ENCODE results near the gene ADAMTS13. TPM values are rescaled to one million over a fixed set of nuclear protein-coding genes. Genes with fewer than 3 reads are reported as not detected.

Gene ADAMTS13
- total and polyA plus RNA-seq, 8 donors: 1.5 to 18.9 (median 3.1) TPM

DNA sequence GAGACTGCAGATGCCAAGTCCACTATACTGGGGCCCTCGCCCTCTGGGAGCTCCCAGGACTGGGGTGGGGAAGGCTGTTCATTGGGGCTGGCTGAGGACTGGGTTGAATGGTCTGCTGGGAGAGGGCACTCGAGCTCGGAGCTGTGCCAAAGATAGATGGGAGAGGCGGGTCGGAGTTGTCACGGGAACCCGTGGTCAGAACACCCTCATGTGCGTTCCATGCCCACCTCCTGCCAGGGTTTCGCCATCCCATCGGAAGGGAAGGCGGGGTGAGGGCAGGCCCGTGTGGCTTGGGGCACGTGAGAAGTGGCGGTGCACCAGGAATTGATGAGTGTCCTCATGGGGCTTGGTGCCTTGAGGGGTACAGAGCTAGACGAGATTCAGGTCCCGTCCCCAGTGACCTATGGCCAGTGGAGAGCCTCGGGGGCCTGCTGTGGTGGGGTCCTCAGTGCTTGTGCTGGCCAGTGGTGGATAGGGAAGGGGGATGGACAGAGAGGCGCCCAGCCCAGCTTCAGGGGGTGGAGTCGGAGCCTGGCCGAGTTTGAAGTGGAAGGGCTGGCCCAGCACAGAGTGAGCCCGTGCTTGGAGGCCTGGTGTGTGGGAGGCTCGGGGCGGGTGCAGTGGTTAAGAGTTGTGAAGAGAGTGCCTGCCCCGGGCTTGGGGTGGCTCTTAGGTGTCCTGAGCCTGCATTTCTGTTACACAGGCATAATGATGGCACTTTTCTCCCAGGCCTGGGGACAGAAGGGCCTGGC, 41.9 kb downstream of the ADAMTS13 start:
- intact Hi-C loops (cut with DNase I): no loop called here
- Histone ChIP-seq H3K4me1 (peaks cover 6 to 13% (median 7%) of the 10 kb centered on the region in 3 donors), H3K9me3 (no peaks in the 10 kb centered on the region), H3K27ac (no peak overlapping the region), H3K36me3 (peaks cover 0 to 7% (median 0%) of the 10 kb centered on the region in 3 donors), H3K27me3 (no peaks in the 10 kb centered on the region), H3K4me3 (no peak overlapping the region)
- TF ChIP-seq, protein P1, sequence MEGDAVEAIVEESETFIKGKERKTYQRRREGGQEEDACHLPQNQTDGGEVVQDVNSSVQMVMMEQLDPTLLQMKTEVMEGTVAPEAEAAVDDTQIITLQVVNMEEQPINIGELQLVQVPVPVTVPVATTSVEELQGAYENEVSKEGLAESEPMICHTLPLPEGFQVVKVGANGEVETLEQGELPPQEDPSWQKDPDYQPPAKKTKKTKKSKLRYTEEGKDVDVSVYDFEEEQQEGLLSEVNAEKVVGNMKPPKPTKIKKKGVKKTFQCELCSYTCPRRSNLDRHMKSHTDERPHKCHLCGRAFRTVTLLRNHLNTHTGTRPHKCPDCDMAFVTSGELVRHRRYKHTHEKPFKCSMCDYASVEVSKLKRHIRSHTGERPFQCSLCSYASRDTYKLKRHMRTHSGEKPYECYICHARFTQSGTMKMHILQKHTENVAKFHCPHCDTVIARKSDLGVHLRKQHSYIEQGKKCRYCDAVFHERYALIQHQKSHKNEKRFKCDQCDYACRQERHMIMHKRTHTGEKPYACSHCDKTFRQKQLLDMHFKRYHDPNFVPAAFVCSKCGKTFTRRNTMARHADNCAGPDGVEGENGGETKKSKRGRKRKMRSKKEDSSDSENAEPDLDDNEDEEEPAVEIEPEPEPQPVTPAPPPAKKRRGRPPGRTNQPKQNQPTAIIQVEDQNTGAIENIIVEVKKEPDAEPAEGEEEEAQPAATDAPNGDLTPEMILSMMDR (IDR thresholded peaks at IDR 0.05): no peak
- no peak for FAIRE-seq
- peak in 1 of 6 donors; percentile 69 for DNase-seq
- ATAC-seq: no peak
- 86 to 89% methylated on average over 20 to 24 of the region's 24 CpGs for WGBS, 2 donors

GRCh38 chr9:133464638-133465037, 42.5 kb downstream of the ADAMTS13 start:
- intact Hi-C loops (cut with DNase I): no loop called here
- Histone ChIP-seq H3K27me3 (no peaks in the 10 kb centered on the region), H3K27ac (no peak overlapping the region), H3K36me3 (peaks cover 0 to 8% (median 0%) of the 10 kb centered on the region in 3 donors), H3K4me3 (no peak overlapping the region), H3K9me3 (no peaks in the 10 kb centered on the region), H3K4me1 (peaks cover 6 to 13% (median 7%) of the 10 kb centered on the region in 3 donors)
- 91 to 95% methylated on average over 10 of the region's 10 CpGs for WGBS, 2 donors
- DNase-seq: peak in 1 of 6 donors; percentile 57
- no peak for FAIRE-seq
- no peak for ATAC-seq
- TF ChIP-seq, protein P1 (IDR thresholded peaks at IDR 0.05): no peak

- H3K27me3 ChIP-seq: no peaks in the 10 kb centered on the region
- FAIRE-seq (no peak), ATAC-seq (no peak), DNase-seq (no peak)
- intact Hi-C loops (cut with DNase I): no loop called here
- TF ChIP-seq, protein P1 (IDR thresholded peaks at IDR 0.05): no peak
- WGBS, 2 donors: 76 to 78% methylated on average over 6 of the region's 6 CpGs
- H3K4me3 ChIP-seq: no peak overlapping the region
- H3K9me3 ChIP-seq: no peaks in the 10 kb centered on the region
- H3K27ac ChIP-seq: no peak overlapping the region
- peaks cover 0 to 8% (median 0%) of the 10 kb centered on the region in 3 donors for H3K36me3 ChIP-seq
- H3K4me1 ChIP-seq: peaks cover 5 to 7% (median 6%) of the 10 kb centered on the region in 3 donors
Observed at GRCh38 chr9:133465984-133466383, 43.8 kb downstream of the ADAMTS13 start.

GRCh38 chr9:133467101-133467500, 44.9 kb downstream of the ADAMTS13 start:
- no peaks in the 10 kb centered on the region for H3K9me3 ChIP-seq
- H3K27ac ChIP-seq: no peak overlapping the region
- H3K27me3 ChIP-seq: no peaks in the 10 kb centered on the region
- no peak overlapping the region for H3K4me3 ChIP-seq
- TF ChIP-seq, protein P1 (IDR thresholded peaks at IDR 0.05): no peak
- no peak for FAIRE-seq
- H3K4me1 ChIP-seq: peaks cover 0 to 7% (median 4%) of the 10 kb centered on the region in 3 donors
- no peak for ATAC-seq
- intact Hi-C loops (cut with DNase I): no loop called here
- peaks cover 0 to 8% (median 0%) of the 10 kb centered on the region in 3 donors for H3K36me3 ChIP-seq
- WGBS, 2 donors: 80 to 82% methylated on average over 10 of the region's 10 CpGs
- peak in 1 of 6 donors; percentile 35 for DNase-seq

DNA sequence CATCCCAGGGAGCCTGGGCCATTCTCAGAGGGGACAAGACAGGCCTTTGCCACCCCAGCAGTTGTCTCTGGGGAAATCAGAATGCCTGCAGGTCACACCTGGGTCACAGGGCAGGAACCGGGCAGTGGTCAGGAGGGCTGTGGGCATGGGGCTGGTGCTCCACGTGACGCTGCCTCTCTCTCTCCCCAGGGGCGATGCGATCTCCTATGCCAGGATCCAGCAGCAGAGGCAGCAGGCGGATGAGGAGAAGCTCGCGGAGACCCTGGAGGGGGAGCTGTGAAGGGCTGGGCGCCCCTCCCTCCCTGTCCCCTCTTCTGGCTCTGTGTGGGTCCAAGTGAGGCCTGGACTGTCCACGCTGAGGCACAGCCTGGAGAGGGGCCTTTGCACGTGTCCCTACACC, 46.2 kb downstream of the ADAMTS13 start:
- peak in 1 of 6 donors; percentile 63 for DNase-seq
- Histone ChIP-seq H3K4me3 (no peak overlapping the region), H3K27me3 (no peaks in the 10 kb centered on the region), H3K9me3 (no peaks in the 10 kb centered on the region), H3K4me1 (peaks cover 0 to 7% (median 4%) of the 10 kb centered on the region in 3 donors), H3K27ac (no peak overlapping the region), H3K36me3 (peaks cover 0 to 8% (median 0%) of the 10 kb centered on the region in 3 donors)
- 91 to 94% methylated on average over 9 to 11 of the region's 11 CpGs for WGBS, 2 donors
- intact Hi-C loops (cut with DNase I): no loop called here
- TF ChIP-seq, protein P1 (IDR thresholded peaks at IDR 0.05): no peak
- no peak for ATAC-seq
- FAIRE-seq: no peak

Measured in pancreas (tissue), 10 donors.